ENCODE measurements around the gene OR2C1.
A peak's percentile ranks its signal among the peaks of the same experiment; 100 is the strongest.

OR2C1 gene

GRCh38 chr16:3362931-3363330 lies 7.2 kb downstream of the OR2C1 start:
- TF ChIP-seq CTCF (IDR thresholded peaks at IDR 0.05; ENCODE audit: low read depth, low read length), result no peak
- no peak overlapping the region for H3K4me3 ChIP-seq (replicated peaks in 1 of 2; ENCODE audit: low read depth in 2 of 2, low read length in 2 of 2)
- no peak for DNase-seq (ENCODE audit: low read depth in 2 of 2)

- no peak overlapping the region for H3K4me3 ChIP-seq (replicated peaks in 1 of 2; ENCODE audit: low read depth in 2 of 2, low read length in 2 of 2)
- DNase-seq (ENCODE audit: low read depth in 2 of 2), result peak in 1 of 2 donors; percentile 3
- no peak for TF ChIP-seq CTCF (IDR thresholded peaks at IDR 0.05; ENCODE audit: low read depth, low read length)
Observed at GRCh38 chr16:3363793-3364192, 8.1 kb downstream of the OR2C1 start.

GRCh38 chr16:3364774-3365427 lies 9.2 kb downstream of the OR2C1 start:
- no peak for TF ChIP-seq CTCF (IDR thresholded peaks at IDR 0.05; ENCODE audit: low read depth, low read length)
- DNase-seq (ENCODE audit: low read depth in 2 of 2), result peak; percentile 94 to 96
- peak overlapping the region; percentile 54 to 63 for H3K4me3 ChIP-seq (replicated peaks in 1 of 2; ENCODE audit: low read depth in 2 of 2, low read length in 2 of 2)

GRCh38 chr16:3369073-3369472 lies 13.4 kb downstream of the OR2C1 start:
- DNase-seq (ENCODE audit: low read depth in 2 of 2), result no peak
- no peak for TF ChIP-seq CTCF (IDR thresholded peaks at IDR 0.05; ENCODE audit: low read depth, low read length)
- H3K4me3 ChIP-seq (replicated peaks in 1 of 2; ENCODE audit: low read depth in 2 of 2, low read length in 2 of 2), result no peak overlapping the region

GRCh38 chr16:3375680-3376079 lies 20.0 kb downstream of the OR2C1 start:
- no peak for TF ChIP-seq CTCF (IDR thresholded peaks at IDR 0.05; ENCODE audit: low read depth, low read length)
- no peak for DNase-seq (ENCODE audit: low read depth in 2 of 2)
- H3K4me3 ChIP-seq (replicated peaks in 1 of 2; ENCODE audit: low read depth in 2 of 2, low read length in 2 of 2), result no peak overlapping the region

- TF ChIP-seq CTCF (IDR thresholded peaks at IDR 0.05; ENCODE audit: low read depth, low read length), result no peak
- no peak overlapping the region for H3K4me3 ChIP-seq (replicated peaks in 1 of 2; ENCODE audit: low read depth in 2 of 2, low read length in 2 of 2)
- no peak for DNase-seq (ENCODE audit: low read depth in 2 of 2)
Observed at GRCh38 chr16:3377917-3378316, 22.2 kb downstream of the OR2C1 start.

- TF ChIP-seq CTCF (IDR thresholded peaks at IDR 0.05; ENCODE audit: low read depth, low read length), result no peak
- DNase-seq (ENCODE audit: low read depth in 2 of 2), result peak in 1 of 2 donors; percentile 17
- no peak overlapping the region for H3K4me3 ChIP-seq (replicated peaks in 1 of 2; ENCODE audit: low read depth in 2 of 2, low read length in 2 of 2)
Observed at GRCh38 chr16:3383045-3383448, 27.4 kb downstream of the OR2C1 start.
